Activated CD4-positive, alpha-beta T cell treated with anti-CD3 and anti-CD28 coated beads for 36 hours (primary cell): ENCODE measurements around the gene PTPRQ. TPM values are rescaled to one million over a fixed set of nuclear protein-coding genes. Genes with fewer than 3 reads are reported as not detected.

Experiments
- ATAC-seq: fragments of 200-7000 bp; cut with Tn5 transposase; one replicate; pipeline ENCODE4 v1.10.0; 2021; ENCODE audit warnings: mild to moderate bottlenecking, moderate library complexity
- CTCF ChIA-PET: fragments of 350-600 bp; sonication (Branson Sonifier 250); formaldehyde crosslinking; loops from one replicate; lab custom pipeline; 2021; ENCODE audit warnings: antibody characterized with exemption; lab: Charles Lee
- POLR2A ChIA-PET: fragments of 350-600 bp; sonication (Branson Sonifier 250); formaldehyde crosslinking; loops from one replicate; lab custom pipeline; 2021; ENCODE audit warnings: antibody characterized with exemption, inconsistent platforms; lab: Charles Lee
- DNase-seq: peaks from one replicate; pipeline ENCODE4 v3.0.0-alpha.2; 2020
- H3K27ac Mint-ChIP-seq: one replicate; pipeline ENCODE4 v1.8.0; 2021; ENCODE audit warnings: mixed read lengths
- H3K27me3 Mint-ChIP-seq: one replicate; pipeline ENCODE4 v1.8.0; 2021; ENCODE audit warnings: mixed read lengths
- H3K36me3 Mint-ChIP-seq: one replicate; pipeline ENCODE4 v1.8.0; 2021; ENCODE audit warnings: low read depth, mixed read lengths
- H3K4me1 Mint-ChIP-seq: one replicate; pipeline ENCODE4 v1.8.0; 2021; ENCODE audit warnings: mixed read lengths
- H3K4me3 Mint-ChIP-seq: one replicate; pipeline ENCODE4 v1.8.0; 2021; ENCODE audit warnings: mild to moderate bottlenecking, moderate library complexity, mixed read lengths
- H3K9me3 Mint-ChIP-seq: one replicate; pipeline ENCODE4 v1.8.0; 2021; ENCODE audit warnings: low read depth, mixed read lengths
- intact Hi-C, 2 experiments: fragments of 100-400 bp; cut with DNase I in 1 of 2; cut with micrococcal nuclease in 1 of 2; formaldehyde crosslinking; loops; one replicate each; pipeline versions ENCODE4 v1.14.2 to v1.15.1; 2022 to 2024; cut with DNase I, micrococcal nuclease
- total RNA-seq, 2 experiments: library from RNA; stranded (reverse); gene quantifications; one replicate each; pipeline ENCODE4 v1.2.3, GENCODE V29; 2021

The PTPRQ gene
- total RNA-seq, 2 experiments from 2014 or later: not detected

- ATAC-seq (no peak), DNase-seq (no peak)
- intact Hi-C loops: no loop called here
- CTCF ChIA-PET: no interaction called here
- Mint-ChIP-seq H3K4me3 (no peak overlapping the region), H3K4me1 (no peaks in the 10 kb centered on the region), H3K27me3 (no peaks in the 10 kb centered on the region), H3K27ac (no peak overlapping the region), H3K36me3 (no peaks in the 10 kb centered on the region), H3K9me3 (peaks cover 2% of the 10 kb centered on the region)
- POLR2A ChIA-PET: no interaction called here
These were observed 178.2 kb downstream of the PTPRQ start for GRCh38 chr12:80622271-80622670.

- Mint-ChIP-seq H3K4me3 (no peak overlapping the region), H3K9me3 (peaks cover 5% of the 10 kb centered on the region), H3K27me3 (no peaks in the 10 kb centered on the region), H3K36me3 (no peaks in the 10 kb centered on the region), H3K27ac (no peak overlapping the region), H3K4me1 (no peaks in the 10 kb centered on the region)
- no peak for DNase-seq
- POLR2A ChIA-PET: no interaction called here
- no peak for ATAC-seq
- intact Hi-C loops: no loop called here
- CTCF ChIA-PET: no interaction called here
These were observed 181.0 kb downstream of the PTPRQ start for GRCh38 chr12:80625051-80625450.

- H3K27ac Mint-ChIP-seq: no peak overlapping the region
- ATAC-seq (no peak), DNase-seq (no peak)
- no peaks in the 10 kb centered on the region for H3K36me3 Mint-ChIP-seq
- ChIA-PET POLR2A (no interaction called here), CTCF (interaction anchor here (1.4 kb wide), 1 partner anchor 20 kb away, joined by 3 read pairs; no protein-coding TSS in a partner anchor)
- H3K4me3 Mint-ChIP-seq: no peak overlapping the region
- intact Hi-C loops: no loop called here
- H3K4me1 Mint-ChIP-seq: no peaks in the 10 kb centered on the region
- H3K27me3 Mint-ChIP-seq: no peaks in the 10 kb centered on the region
- peaks cover 5% of the 10 kb centered on the region for H3K9me3 Mint-ChIP-seq
These were observed 181.9 kb downstream of the PTPRQ start for GRCh38 chr12:80625901-80626300.

- Mint-ChIP-seq H3K4me3 (no peak overlapping the region), H3K36me3 (no peaks in the 10 kb centered on the region), H3K4me1 (no peaks in the 10 kb centered on the region), H3K27ac (no peak overlapping the region), H3K9me3 (peaks cover 7% of the 10 kb centered on the region), H3K27me3 (no peaks in the 10 kb centered on the region)
- ATAC-seq (no peak), DNase-seq (no peak)
- CTCF ChIA-PET: interaction anchor here (0.6 kb wide), 1 partner anchor 188 kb away, joined by 3 read pairs; no protein-coding TSS in a partner anchor
- POLR2A ChIA-PET: no interaction called here
- intact Hi-C loops: no loop called here
These were observed 183.7 kb downstream of the PTPRQ start for GRCh38 chr12:80627782-80628181.

GRCh38 chr12:80632835-80633234 is 188.8 kb downstream of the PTPRQ start:
- intact Hi-C loops: no loop called here
- Mint-ChIP-seq H3K9me3 (peaks cover 5% of the 10 kb centered on the region), H3K4me1 (no peaks in the 10 kb centered on the region), H3K36me3 (no peaks in the 10 kb centered on the region), H3K4me3 (no peak overlapping the region), H3K27ac (no peak overlapping the region), H3K27me3 (no peaks in the 10 kb centered on the region)
- DNase-seq (no peak), ATAC-seq (no peak)
- CTCF ChIA-PET: interaction anchor here (0.7 kb wide), 1 partner anchor 30 kb away, joined by 3 read pairs; no protein-coding TSS in a partner anchor
- POLR2A ChIA-PET: no interaction called here

GRCh38 chr12:80634903-80635302 is 190.9 kb downstream of the PTPRQ start:
- intact Hi-C loops: no loop called here
- Mint-ChIP-seq H3K4me3 (no peak overlapping the region), H3K36me3 (no peaks in the 10 kb centered on the region), H3K4me1 (no peaks in the 10 kb centered on the region), H3K27ac (no peak overlapping the region), H3K27me3 (no peaks in the 10 kb centered on the region), H3K9me3 (peaks cover 2% of the 10 kb centered on the region)
- DNase-seq (no peak), ATAC-seq (no peak)
- POLR2A ChIA-PET: no interaction called here
- CTCF ChIA-PET: no interaction called here

GRCh38 chr12:80636832-80637231 is 192.8 kb downstream of the PTPRQ start:
- CTCF ChIA-PET: no interaction called here
- intact Hi-C loops: no loop called here

GRCh38 chr12:80641936-80642335 is 197.9 kb downstream of the PTPRQ start:
- CTCF ChIA-PET: no interaction called here
- Mint-ChIP-seq H3K9me3 (no peaks in the 10 kb centered on the region), H3K27me3 (no peaks in the 10 kb centered on the region), H3K4me3 (no peak overlapping the region), H3K27ac (no peak overlapping the region), H3K36me3 (no peaks in the 10 kb centered on the region), H3K4me1 (no peaks in the 10 kb centered on the region)
- ATAC-seq (no peak), DNase-seq (no peak)
- intact Hi-C loops: no loop called here
- POLR2A ChIA-PET: no interaction called here

More at GRCh38 chr12:80636832-80637231, 192.8 kb downstream of the PTPRQ start:
- no peaks in the 10 kb centered on the region for H3K36me3 Mint-ChIP-seq
- POLR2A ChIA-PET: no interaction called here
- DNase-seq (no peak), ATAC-seq (no peak)
- no peaks in the 10 kb centered on the region for H3K4me1 Mint-ChIP-seq
- no peak overlapping the region for H3K27ac Mint-ChIP-seq
- H3K4me3 Mint-ChIP-seq: no peak overlapping the region
- no peaks in the 10 kb centered on the region for H3K27me3 Mint-ChIP-seq
- H3K9me3 Mint-ChIP-seq: no peaks in the 10 kb centered on the region

- Mint-ChIP-seq H3K36me3 (no peaks in the 10 kb centered on the region), H3K9me3 (no peaks in the 10 kb centered on the region), H3K4me3 (no peak overlapping the region), H3K4me1 (no peaks in the 10 kb centered on the region), H3K27ac (no peak overlapping the region), H3K27me3 (no peaks in the 10 kb centered on the region)
- ATAC-seq (no peak), DNase-seq (no peak)
- intact Hi-C loops: no loop called here
- CTCF ChIA-PET: no interaction called here
- POLR2A ChIA-PET: no interaction called here
These were observed 199.9 kb downstream of the PTPRQ start for GRCh38 chr12:80643961-80644360.

- Mint-ChIP-seq H3K4me1 (no peaks in the 10 kb centered on the region), H3K27ac (no peak overlapping the region), H3K9me3 (no peaks in the 10 kb centered on the region), H3K4me3 (no peak overlapping the region), H3K36me3 (no peaks in the 10 kb centered on the region), H3K27me3 (no peaks in the 10 kb centered on the region)
- intact Hi-C loops: no loop called here
- CTCF ChIA-PET: no interaction called here
- POLR2A ChIA-PET: no interaction called here
- ATAC-seq (no peak), DNase-seq (no peak)
These were observed 204.8 kb downstream of the PTPRQ start for GRCh38 chr12:80648881-80649280.

GRCh38 chr12:80655751-80656150 is 211.7 kb downstream of the PTPRQ start:
- POLR2A ChIA-PET: no interaction called here

GRCh38 chr12:80659512-80660063 is 215.6 kb downstream of the PTPRQ start:
- Mint-ChIP-seq H3K9me3 (no peaks in the 10 kb centered on the region), H3K27me3 (no peaks in the 10 kb centered on the region), H3K36me3 (no peaks in the 10 kb centered on the region), H3K4me1 (no peaks in the 10 kb centered on the region), H3K4me3 (no peak overlapping the region), H3K27ac (no peak overlapping the region)
- CTCF ChIA-PET: no interaction called here
- DNase-seq (no peak), ATAC-seq (no peak)
- POLR2A ChIA-PET: no interaction called here
- intact Hi-C loops: no loop called here

More at GRCh38 chr12:80655751-80656150, 211.7 kb downstream of the PTPRQ start:
- ATAC-seq (no peak), DNase-seq (no peak)
- CTCF ChIA-PET: no interaction called here
- Mint-ChIP-seq H3K27me3 (no peaks in the 10 kb centered on the region), H3K4me3 (no peak overlapping the region), H3K36me3 (no peaks in the 10 kb centered on the region), H3K27ac (no peak overlapping the region), H3K9me3 (no peaks in the 10 kb centered on the region), H3K4me1 (no peaks in the 10 kb centered on the region)
- intact Hi-C loops: no loop called here
